Tibial nerve (tissue), 4 donors: ENCODE data around the gene RCOR2. TPM values are rescaled to one million over a fixed set of nuclear protein-coding genes. Genes with fewer than 3 reads are reported as not detected.

Experiments
- DNase-seq, 2 donors: peaks; one replicate each; pipeline ENCODE4 v3.0.0-alpha.2; 2019; ENCODE audit warnings: low spot score in 2 of 2
- H3K27ac ChIP-seq, 4 donors: fragments of 200-600 bp; sonication (generic) in 3 of 4; one replicate each; pipeline ENCODE4 v1.5.1; 2017 to 2019; ENCODE audit warnings: mild to moderate bottlenecking in 1 of 4
- H3K27me3 ChIP-seq, 2 donors: fragments of 200-600 bp; sonication (generic) in 1 of 2; one replicate each; pipeline versions ENCODE4 v1.5.1 to v1.6.0; 2017 to 2019
- H3K36me3 ChIP-seq, 3 donors: fragments of 200-600 bp; sonication (generic); one replicate each; pipeline ENCODE4 v1.5.1; 2018 to 2019
- H3K4me1 ChIP-seq, 4 donors: fragments of 200-600 bp; sonication (generic) in 3 of 4; one replicate each; pipeline ENCODE4 v1.5.1; 2017 to 2019
- H3K4me3 ChIP-seq, 4 donors: fragments of 200-600 bp; sonication (generic) in 3 of 4; one replicate each; pipeline ENCODE4 v1.5.1; 2017 to 2019; ENCODE audit warnings: mild to moderate bottlenecking in 1 of 4, moderate library complexity in 1 of 4
- H3K9me3 ChIP-seq, 4 donors: fragments of 200-600 bp; sonication (generic) in 3 of 4; one replicate each; pipeline ENCODE4 v1.5.1; 2017 to 2019
- CTCF ChIP-seq, 5 experiments: fragments of 200-600 bp in 3 of 5; fragments of 450-650 bp in 2 of 5; sonication (generic) in 3 of 5; IDR thresholded peaks; one replicate each; pipeline ENCODE4 v1.5.1; 2016 to 2019; ENCODE audit warnings: antibody characterized with exemption in 5 of 5, mild to moderate bottlenecking in 3 of 5, moderate library complexity in 2 of 5
- EP300 ChIP-seq, 2 donors: sonication (generic); formaldehyde crosslinking; IDR thresholded peaks; one replicate each; pipeline ENCODE4 v1.6.1; 2017; ENCODE audit warnings: antibody characterized with exemption in 2 of 2, mild to moderate bottlenecking in 1 of 2
- POLR2A ChIP-seq, 2 donors: fragments of 450-650 bp; IDR thresholded peaks; one replicate each; pipeline ENCODE4 v1.6.1; 2017; ENCODE audit warnings: antibody characterized with exemption in 2 of 2, mild to moderate bottlenecking in 2 of 2, moderate library complexity in 2 of 2
- WGBS, 2 donors: methylation state at CpG; one replicate each; pipeline ENCODE4 v1.1.5; 2018; 5-methylcytosine and 5-hydroxymethylcytosine counted together
- total RNA-seq, 4 donors: library from RNA; depleted of rRNA; stranded (reverse); fragments of >200 nt; gene quantifications; one replicate each; pipeline ENCODE4 v1.1.0, GENCODE V29; 2016

Gene RCOR2
- total RNA-seq, 4 donors from 2014 or later, result 0.22 to 1.6 TPM; not detected in 2

DNA sequence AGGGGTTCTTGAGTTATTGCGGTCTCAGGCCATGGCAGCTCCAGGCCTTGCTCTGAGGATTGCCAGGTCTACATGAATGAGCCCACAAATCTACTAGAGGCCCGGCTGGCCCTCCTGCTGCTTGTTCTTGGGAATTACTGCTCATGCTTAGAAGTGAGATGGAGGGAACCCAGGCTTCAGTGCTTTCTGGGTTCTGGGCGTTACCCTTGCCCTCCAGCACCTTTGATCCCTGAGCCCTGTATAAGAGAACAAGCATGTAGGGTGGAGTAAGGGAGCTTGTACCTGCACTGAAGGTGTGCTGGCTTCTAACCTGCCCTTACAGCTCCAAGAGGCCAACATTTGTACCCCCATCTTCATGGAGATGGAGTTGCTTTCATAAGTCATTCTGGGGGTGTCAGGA, 25.8 kb upstream of the RCOR2 start:
- Histone ChIP-seq H3K36me3 (peaks cover 0 to 11% (median 0%) of the 10 kb centered on the region in 3 donors), H3K27ac (no peak overlapping the region), H3K4me1 (peaks cover 0 to 33% (median 10%) of the 10 kb centered on the region in 4 donors), H3K27me3 (no peaks in the 10 kb centered on the region), H3K4me3 (no peak overlapping the region), H3K9me3 (no peaks in the 10 kb centered on the region)
- TF ChIP-seq POLR2A (IDR thresholded peaks at IDR 0.05) (no peak), CTCF (IDR thresholded peaks at IDR 0.05) (no peak), EP300 (IDR thresholded peaks at IDR 0.05) (no peak)
- WGBS, 2 donors, result 84 to 97% methylated on average over 3 of the region's 3 CpGs
- DNase-seq, result no peak

GRCh38 chr11:63941901-63942300, 24.9 kb upstream of the RCOR2 start:
- no peak for DNase-seq
- Histone ChIP-seq H3K4me1 (peaks cover 0 to 33% (median 10%) of the 10 kb centered on the region in 4 donors), H3K4me3 (no peak overlapping the region), H3K27ac (no peak overlapping the region), H3K27me3 (no peaks in the 10 kb centered on the region), H3K36me3 (peaks cover 0 to 4% (median 0%) of the 10 kb centered on the region in 3 donors), H3K9me3 (no peaks in the 10 kb centered on the region)
- 81 to 83% methylated on average over 4 of the region's 4 CpGs for WGBS, 2 donors
- TF ChIP-seq CTCF (IDR thresholded peaks at IDR 0.05) (no peak), POLR2A (IDR thresholded peaks at IDR 0.05) (no peak), EP300 (IDR thresholded peaks at IDR 0.05) (no peak)

GRCh38 chr11:63940786-63941185, 23.8 kb upstream of the RCOR2 start:
- Histone ChIP-seq H3K4me1 (peaks cover 0 to 33% (median 10%) of the 10 kb centered on the region in 4 donors), H3K4me3 (no peak overlapping the region), H3K27me3 (no peaks in the 10 kb centered on the region), H3K9me3 (no peaks in the 10 kb centered on the region), H3K27ac (no peak overlapping the region), H3K36me3 (no peaks in the 10 kb centered on the region)
- WGBS, 2 donors, result 83 to 85% methylated on average over 6 of the region's 6 CpGs
- TF ChIP-seq EP300 (IDR thresholded peaks at IDR 0.05) (no peak), POLR2A (IDR thresholded peaks at IDR 0.05) (no peak), CTCF (IDR thresholded peaks at IDR 0.05) (no peak)
- no peak for DNase-seq

DNA sequence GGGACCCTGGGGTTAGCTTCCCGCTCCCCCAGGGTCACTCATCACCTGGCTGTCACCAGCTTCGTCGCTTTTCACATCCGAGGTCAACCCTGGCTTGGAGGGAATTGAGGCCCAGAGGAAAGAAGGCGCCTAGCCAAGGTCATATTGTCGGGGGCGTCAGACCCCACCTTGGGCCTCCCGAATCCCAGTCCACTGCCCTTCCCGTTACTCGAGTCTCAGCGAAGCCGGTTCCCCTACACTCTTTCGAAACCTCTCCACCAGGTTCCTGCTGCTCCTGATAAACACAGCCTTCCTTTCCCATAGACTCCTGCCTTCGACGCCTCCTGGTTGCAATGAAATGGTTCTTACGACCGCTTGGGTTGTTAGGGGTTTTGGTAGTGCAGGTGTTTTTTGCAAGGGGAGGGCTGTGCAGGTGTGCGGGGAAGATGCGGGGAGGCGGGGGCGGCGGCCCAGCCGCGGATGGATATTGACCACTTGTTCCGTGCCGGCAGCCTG, 22.5 kb upstream of the RCOR2 start:
- TF ChIP-seq CTCF (IDR thresholded peaks at IDR 0.05) (no peak), EP300 (IDR thresholded peaks at IDR 0.05) (no peak), POLR2A (IDR thresholded peaks at IDR 0.05) (no peak)
- H3K27me3 ChIP-seq, result no peaks in the 10 kb centered on the region
- WGBS, 2 donors, result 7 to 8% methylated on average over 19 to 26 of the region's 26 CpGs
- peak overlapping the region; percentile 38 to 74 (median 68) for H3K27ac ChIP-seq
- peak overlapping the region; percentile 43 to 70 (median 64) for H3K4me3 ChIP-seq
- no peaks in the 10 kb centered on the region for H3K36me3 ChIP-seq
- no peaks in the 10 kb centered on the region for H3K9me3 ChIP-seq
- DNase-seq, result no peak
- H3K4me1 ChIP-seq, result peaks cover 0 to 22% (median 5%) of the 10 kb centered on the region in 4 donors

GRCh38 chr11:63938479-63939396, 21.8 kb upstream of the RCOR2 start, which contains the start of gene NAA40:
Gene NAA40 (plus strand): TSS chr11:63939002. CDS start chr11:63939097, 95 bp downstream.
- Histone ChIP-seq H3K4me1 (peaks cover 0 to 22% (median 5%) of the 10 kb centered on the region in 4 donors), H3K27me3 (no peaks in the 10 kb centered on the region), H3K4me3 (peak within 1 kb of the TSS; percentile 43 to 70 (median 64)), H3K9me3 (no peaks in the 10 kb centered on the region), H3K36me3 (no peaks in the 10 kb centered on the region), H3K27ac (peak within 1 kb of the TSS; percentile 38 to 74 (median 68))
- WGBS, 2 donors, result 1% methylated on average over 38 to 72 of the region's 92 CpGs
- DNase-seq, result peak; percentile 62 to 65
- TF ChIP-seq POLR2A (IDR thresholded peaks at IDR 0.05) (peak in 1 of 2 donors; percentile 29), EP300 (IDR thresholded peaks at IDR 0.05) (peak in 1 of 2 donors; percentile 45), CTCF (IDR thresholded peaks at IDR 0.05) (peak in 2 of 5 experiments; percentile 25 to 51)
